ENCODE data around the gene SUFU. TPM values are rescaled to one million over a fixed set of nuclear protein-coding genes. Genes with fewer than 3 reads are reported as not detected.
A peak's percentile ranks its signal among the peaks of the same experiment; 100 is the strongest.

Gene SUFU
- total and polyA plus RNA-seq, 5 experiments from 2014 or later = 2.3 to 14.3 (median 7.4) TPM

GRCh38 chr10:102668326-102669107, 164.7 kb downstream of the SUFU start:
- Mint-ChIP-seq H3K9me3 (no peaks in the 10 kb centered on the region), H3K27me3 (no peaks in the 10 kb centered on the region), H3K27ac (peak overlapping the region in 8 of 10 donors; percentile 53 to 89 (median 68)), H3K4me1 (peaks cover 18 to 54% (median 36%) of the 10 kb centered on the region in 4 donors), H3K4me3 (peak overlapping the region in 3 of 10 donors; percentile 0 to 28 (median 4)), H3K36me3 (no peaks in the 10 kb centered on the region)
- POLR2A ChIA-PET = interaction anchor here (1.0 to 29.2 kb wide), 3 partner anchors 8 to 26 kb away, joined by 3 to 624 read pairs (median 9); partner anchors contain the start of gene TRIM8
- DNase-seq (no peak), ATAC-seq (peak in 1 of 2 donors; percentile 38)

GRCh38 chr10:102669206-102670064, 165.7 kb downstream of the SUFU start:
- Mint-ChIP-seq H3K9me3 (no peaks in the 10 kb centered on the region), H3K4me3 (peak overlapping the region in 1 of 10 donors; percentile 22), H3K27ac (peak overlapping the region in 8 of 10 donors; percentile 4 to 76 (median 46)), H3K4me1 (peaks cover 25 to 62% (median 45%) of the 10 kb centered on the region in 4 donors), H3K36me3 (no peaks in the 10 kb centered on the region), H3K27me3 (no peaks in the 10 kb centered on the region)
- POLR2A ChIA-PET = interaction anchor here (1.0 to 29.2 kb wide), 4 partner anchors 9 to 46 kb away, joined by 3 to 624 read pairs (median 7); partner anchors contain the start of gene TRIM8
- no peak for ATAC-seq
- DNase-seq = no peak

GRCh38 chr10:102670065-102670670, 166.4 kb downstream of the SUFU start:
- H3K27me3 Mint-ChIP-seq = no peaks in the 10 kb centered on the region
- no peak for ATAC-seq
- POLR2A ChIA-PET = interaction anchor here (0.7 to 29.2 kb wide), 5 partner anchors 10 to 45 kb away, joined by 3 to 624 read pairs (median 5); partner anchors contain the start of gene TRIM8
- peak overlapping the region in 7 of 10 donors; percentile 4 to 55 (median 49) for H3K27ac Mint-ChIP-seq
- no peaks in the 10 kb centered on the region for H3K36me3 Mint-ChIP-seq
- H3K9me3 Mint-ChIP-seq = no peaks in the 10 kb centered on the region
- H3K4me3 Mint-ChIP-seq = no peak overlapping the region
- H3K4me1 Mint-ChIP-seq = peaks cover 31 to 70% (median 52%) of the 10 kb centered on the region in 4 donors
- DNase-seq = no peak

- POLR2A ChIA-PET = interaction anchor here (0.7 to 29.2 kb wide), 3 partner anchors 9 to 29 kb away, joined by 3 to 624 read pairs (median 66); partner anchors contain the start of gene TRIM8
- Mint-ChIP-seq H3K9me3 (no peaks in the 10 kb centered on the region), H3K4me3 (no peak overlapping the region), H3K36me3 (no peaks in the 10 kb centered on the region), H3K27ac (peak overlapping the region in 4 of 10 donors; percentile 20 to 58 (median 52)), H3K27me3 (no peaks in the 10 kb centered on the region), H3K4me1 (peaks cover 35 to 76% (median 60%) of the 10 kb centered on the region in 4 donors)
- DNase-seq = no peak
- no peak for ATAC-seq
These were observed 167.2 kb downstream of the SUFU start for GRCh38 chr10:102670871-102671434.

- Mint-ChIP-seq H3K9me3 (no peaks in the 10 kb centered on the region), H3K27ac (peak overlapping the region; percentile 90 to 98 (median 96)), H3K27me3 (no peaks in the 10 kb centered on the region), H3K4me3 (peak overlapping the region; percentile 75 to 91 (median 87)), H3K4me1 (peaks cover 25 to 85% (median 64%) of the 10 kb centered on the region in 4 donors), H3K36me3 (no peaks in the 10 kb centered on the region)
- POLR2A ChIA-PET = interaction anchor here (3.4 to 29.2 kb wide), 4 partner anchors 11 to 41 kb away, joined by 21 to 624 read pairs (median 45); partner anchors contain the start of genes ARL3, SFXN2 and TRIM8
- ATAC-seq (no peak), DNase-seq (no peak)
These were observed 169.6 kb downstream of the SUFU start for GRCh38 chr10:102673236-102673818.

- peak; percentile 87 to 95 for ATAC-seq
- H3K36me3 Mint-ChIP-seq = no peaks in the 10 kb centered on the region
- peaks cover 23 to 83% (median 62%) of the 10 kb centered on the region in 4 donors for H3K4me1 Mint-ChIP-seq
- peak; percentile 50 to 92 (median 85) for DNase-seq
- H3K4me3 Mint-ChIP-seq = peak overlapping the region; percentile 75 to 91 (median 87)
- no peaks in the 10 kb centered on the region for H3K27me3 Mint-ChIP-seq
- POLR2A ChIA-PET = interaction anchor here (0.5 to 29.2 kb wide), 7 partner anchors 12 to 680 kb away, joined by 3 to 624 read pairs (median 21); partner anchors contain the start of genes ARL3, SFXN2, SUFU and TRIM8
- peak overlapping the region; percentile 90 to 98 (median 96) for H3K27ac Mint-ChIP-seq
- no peaks in the 10 kb centered on the region for H3K9me3 Mint-ChIP-seq
These were observed 170.2 kb downstream of the SUFU start for GRCh38 chr10:102673819-102674511.

GRCh38 chr10:102674566-102674965, 170.8 kb downstream of the SUFU start:
- peak in 3 of 10 donors; percentile 33 to 37 (median 34) for DNase-seq
- Mint-ChIP-seq H3K27me3 (no peaks in the 10 kb centered on the region), H3K4me1 (peaks cover 23 to 78% (median 57%) of the 10 kb centered on the region in 4 donors), H3K4me3 (peak overlapping the region; percentile 75 to 91 (median 87)), H3K27ac (peak overlapping the region; percentile 90 to 98 (median 96)), H3K36me3 (no peaks in the 10 kb centered on the region), H3K9me3 (no peaks in the 10 kb centered on the region)
- ATAC-seq = peak; percentile 69
- POLR2A ChIA-PET = interaction anchor here (0.5 to 29.2 kb wide), 9 partner anchors 12 to 680 kb away, joined by 3 to 624 read pairs (median 7); partner anchors contain the start of genes ARL3, SFXN2, SUFU and TRIM8

- POLR2A ChIA-PET = interaction anchor here (0.7 to 29.2 kb wide), 8 partner anchors 13 to 517 kb away, joined by 3 to 624 read pairs (median 14); partner anchors contain the start of genes ARL3, SFXN2, SUFU and TRIM8
- Mint-ChIP-seq H3K27me3 (no peaks in the 10 kb centered on the region), H3K36me3 (no peaks in the 10 kb centered on the region), H3K4me1 (peaks cover 23 to 73% (median 55%) of the 10 kb centered on the region in 4 donors), H3K9me3 (no peaks in the 10 kb centered on the region), H3K4me3 (peak overlapping the region; percentile 75 to 91 (median 87)), H3K27ac (peak overlapping the region; percentile 90 to 98 (median 96))
- ATAC-seq (peak; percentile 13 to 18), DNase-seq (peak in 3 of 10 donors; percentile 20 to 32 (median 31))
These were observed 171.4 kb downstream of the SUFU start for GRCh38 chr10:102675011-102675665.

GRCh38 chr10:102675666-102676533, 172.1 kb downstream of the SUFU start:
- POLR2A ChIA-PET = interaction anchor here (0.9 to 29.2 kb wide), 6 partner anchors 12 to 38 kb away, joined by 3 to 624 read pairs (median 22); partner anchors contain the start of genes ARL3, SFXN2 and TRIM8
- peaks cover 22 to 66% (median 51%) of the 10 kb centered on the region in 4 donors for H3K4me1 Mint-ChIP-seq
- H3K27ac Mint-ChIP-seq = peak overlapping the region; percentile 90 to 98 (median 96)
- no peaks in the 10 kb centered on the region for H3K9me3 Mint-ChIP-seq
- H3K4me3 Mint-ChIP-seq = peak overlapping the region; percentile 16 to 91 (median 86)
- peak in 1 of 10 donors; percentile 14 for DNase-seq
- no peaks in the 10 kb centered on the region for H3K36me3 Mint-ChIP-seq
- ATAC-seq = no peak
- no peaks in the 10 kb centered on the region for H3K27me3 Mint-ChIP-seq
